HG03095 (cell line): ENCODE results near the gene ZNF485.

Experiments used
- ATAC-seq: cut with Tn5 transposase; IDR thresholded peaks from one replicate; pipeline ENCODE4 v1.9.1; 2021; ENCODE audit warnings: moderate library complexity; ENCODE audit not compliant: unreplicated experiment

The ZNF485 gene

GRCh38 chr10:43666552-43666951 is 60.3 kb downstream of the ZNF485 start:
- ATAC-seq = no peak

- ATAC-seq = no peak
These were observed 61.1 kb downstream of the ZNF485 start for GRCh38 chr10:43667317-43667731.
